Peyer's patch (tissue), 4 donors: ENCODE results near the gene GOLGA6A.

Experiments used
- POLR2A ChIP-seq, 2 donors: fragments of 450-650 bp; IDR thresholded peaks; one replicate each; pipeline ENCODE4 v1.5.1; 2017; ENCODE audit warnings: antibody characterized with exemption in 2 of 2, mild to moderate bottlenecking in 2 of 2, moderate library complexity in 2 of 2
- TF ChIP-seq, protein P1 (sequence below), 6 experiments: fragments of 450-650 bp in 4 of 6; fragments of 200-600 bp in 2 of 6; sonication (generic) in 1 of 6; IDR thresholded peaks; one replicate each; pipeline ENCODE4 v1.5.1; 2017 to 2019; ENCODE audit warnings: antibody characterized with exemption in 6 of 6, mild to moderate bottlenecking in 3 of 6, moderate library complexity in 1 of 6

GRCh38 chr15:74124196-74124595, 41.8 kb upstream of the GOLGA6A start:
- TF ChIP-seq, protein P1, sequence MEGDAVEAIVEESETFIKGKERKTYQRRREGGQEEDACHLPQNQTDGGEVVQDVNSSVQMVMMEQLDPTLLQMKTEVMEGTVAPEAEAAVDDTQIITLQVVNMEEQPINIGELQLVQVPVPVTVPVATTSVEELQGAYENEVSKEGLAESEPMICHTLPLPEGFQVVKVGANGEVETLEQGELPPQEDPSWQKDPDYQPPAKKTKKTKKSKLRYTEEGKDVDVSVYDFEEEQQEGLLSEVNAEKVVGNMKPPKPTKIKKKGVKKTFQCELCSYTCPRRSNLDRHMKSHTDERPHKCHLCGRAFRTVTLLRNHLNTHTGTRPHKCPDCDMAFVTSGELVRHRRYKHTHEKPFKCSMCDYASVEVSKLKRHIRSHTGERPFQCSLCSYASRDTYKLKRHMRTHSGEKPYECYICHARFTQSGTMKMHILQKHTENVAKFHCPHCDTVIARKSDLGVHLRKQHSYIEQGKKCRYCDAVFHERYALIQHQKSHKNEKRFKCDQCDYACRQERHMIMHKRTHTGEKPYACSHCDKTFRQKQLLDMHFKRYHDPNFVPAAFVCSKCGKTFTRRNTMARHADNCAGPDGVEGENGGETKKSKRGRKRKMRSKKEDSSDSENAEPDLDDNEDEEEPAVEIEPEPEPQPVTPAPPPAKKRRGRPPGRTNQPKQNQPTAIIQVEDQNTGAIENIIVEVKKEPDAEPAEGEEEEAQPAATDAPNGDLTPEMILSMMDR (IDR thresholded peaks at IDR 0.05): no peak
- TF ChIP-seq POLR2A (IDR thresholded peaks at IDR 0.05): no peak
